ENCODE measurements around the gene PPP6R2. TPM values are rescaled to one million over a fixed set of nuclear protein-coding genes. Genes with fewer than 3 reads are reported as not detected.

PPP6R2 gene
- total and polyA plus RNA-seq, 2 of the 8 experiments (the other 6 are each of a cell fraction or from before 2014, with no cell fraction given) = 25.0 to 32.2 TPM

- Histone ChIP-seq H3K27ac (ENCODE audit: low read depth, low read length) (no peak overlapping the region), H3K27me3 (replicated peaks in 1 of 4; ENCODE audit: control insufficient read depth in 3 of 4, extremely low read depth in 1 of 4, insufficient read depth in 3 of 4, low read length in 3 of 4) (peaks cover 1 to 13% (median 12%) of the 10 kb centered on the region in 4 experiments; a peak in 6 of 7 replicates), H4K91ac (replicated peaks; ENCODE audit: insufficient read length, low read length) (no peak overlapping the region), H4K20me1 (replicated peaks in 1 of 2; ENCODE audit: control insufficient read depth in 1 of 2, insufficient read depth in 2 of 2, low read length in 2 of 2) (no peaks in the 10 kb centered on the region), H2BK20ac (ENCODE audit: low read length) (no peak overlapping the region), H2AK5ac (ENCODE audit: low read depth, low read length) (no peak overlapping the region), H2BK15ac (ENCODE audit: low read length) (no peak overlapping the region), H3K23ac (ENCODE audit: insufficient read length) (no peak overlapping the region), H2AFZ (ENCODE audit: low read length) (no peak overlapping the region), H3K14ac (ENCODE audit: insufficient read length) (no peak overlapping the region), H3K18ac (ENCODE audit: extremely low read depth, low read length) (no peak overlapping the region), H3K36me3 (ENCODE audit: control insufficient read depth in 2 of 4, insufficient read depth in 4 of 4, low read length in 3 of 4) (no peaks in the 10 kb centered on the region), H2BK5ac (ENCODE audit: low read depth, low read length) (no peak overlapping the region), H3K9me3 (ENCODE audit: insufficient read depth in 2 of 2, low read depth in 1 of 2, low read length in 1 of 2) (no peaks in the 10 kb centered on the region), H2BK12ac (ENCODE audit: low read depth, low read length) (no peak overlapping the region), H3K79me2 (ENCODE audit: control insufficient read depth in 1 of 2, insufficient read depth in 2 of 2, low read length in 2 of 2) (no peaks in the 10 kb centered on the region), H3K4me3 (ENCODE audit: extremely low read depth in 1 of 4, insufficient read depth in 2 of 4, low read depth in 3 of 4, low read length in 4 of 4) (peak overlapping the region in 1 of 4 experiments; percentile 63; a peak in 2 of 8 replicates), H3K4ac (replicated peaks; ENCODE audit: insufficient read length, low read depth, low read length) (no peak overlapping the region), H3K56ac (replicated peaks; ENCODE audit: insufficient read length, low read depth, low read length) (no peak overlapping the region), H3K4me1 (replicated peaks in 1 of 4; ENCODE audit: control insufficient read depth in 3 of 4, insufficient read depth in 4 of 4, low read length in 3 of 4) (peaks cover 0 to 8% (median 2%) of the 10 kb centered on the region in 4 experiments; a peak in 4 of 7 replicates), H3K4me2 (ENCODE audit: insufficient read depth in 1 of 2, low read depth in 2 of 2, low read length in 2 of 2) (peak overlapping the region; percentile 78 to 81; a peak in 3 of 4 replicates), H4K5ac (ENCODE audit: insufficient read length, low read depth, low read length) (no peak overlapping the region), H4K8ac (ENCODE audit: extremely low read depth, insufficient read depth, low read length) (no peak overlapping the region), H3K9ac (replicated peaks in 1 of 4; ENCODE audit: extremely low read depth in 1 of 4, low read depth in 3 of 4, low read length in 3 of 4) (no peak overlapping the region), H3K79me1 (ENCODE audit: low read depth, low read length) (no peaks in the 10 kb centered on the region), H2BK120ac (replicated peaks; ENCODE audit: low read depth, low read length) (no peak overlapping the region), H3K23me2 (ENCODE audit: low read depth, low read length) (peaks cover 10% of the 10 kb centered on the region; the same call in 1 of the 2 replicates)
- no peak for DNase-seq (ENCODE audit: low read depth in 1 of 2, low spot score in 2 of 2)
- no peak for TF ChIP-seq KDM4A (IDR thresholded peaks at IDR 0.05; ENCODE audit: low read depth, low read length, severe bottlenecking)
- TF ChIP-seq ZNF274 (IDR thresholded peaks at IDR 0.05; ENCODE audit: borderline replicate concordance, extremely low read depth, low read length) = no peak
- no peak for TF ChIP-seq CHD2 (IDR thresholded peaks at IDR 0.05; ENCODE audit: low read length)
- no peak for TF ChIP-seq CTBP2 (IDR thresholded peaks at IDR 0.05; ENCODE audit: borderline replicate concordance, insufficient read depth, insufficient read length, low read length)
- TF ChIP-seq TBP (IDR thresholded peaks at IDR 0.05; ENCODE audit: low read depth, low read length) = no peak
- WGBS, 2 experiments (ENCODE audit: extremely low coverage in 1 of 2, insufficient coverage in 1 of 2, insufficient read length in 1 of 2, insufficient replicate concordance in 2 of 2, low coverage in 1 of 2, low lambda C conversion rate in 2 of 2, missing lambda C conversion rate in 1 of 2) = 90% methylated on average over 19 of the region's 19 CpGs; no CpG with 5 or more reads in 1 of the 2 experiments
- CTCF ChIA-PET (ENCODE audit: partially characterized antibody) = interaction anchor here (0.6 to 4.0 kb wide), 16 partner anchors 8 to 295 kb away, joined by 3 to 24 read pairs (median 3); no protein-coding TSS in a partner anchor
- FAIRE-seq = no peak
- POLR2A ChIA-PET (ENCODE audit: partially characterized antibody) = interaction anchor here (1.3 kb wide), 1 partner anchor 19 kb away, joined by 5 read pairs; no protein-coding TSS in a partner anchor
These were observed 17.5 kb upstream of the PPP6R2 start for GRCh38 chr22:50325444-50326224.
